GM13977 (cell line): Measurements from ENCODE around the gene TMEM178B.

ENCODE experiments used
- DNase-seq: peaks from one replicate; pipeline ENCODE4 v3.0.0; 2012; ENCODE audit warnings: low spot score
- in situ Hi-C: fragments of 300-500 bp; cut with MboI; formaldehyde crosslinking; loops from one replicate; pipeline ENCODE4 v1.12.0; 2022; ENCODE audit warnings: low sequenced_read_pairs, low pct_unique_long_range_greater_than_20kb, mixed read lengths, inconsistent platforms; ENCODE audit not compliant: unreplicated experiment
- TF ChIP-seq, protein P1 (sequence below): IDR thresholded peaks from 2 replicates; pipeline ENCODE4 v1.5.1; 2012; ENCODE audit warnings: mild to moderate bottlenecking, control low read depth; ENCODE audit not compliant: insufficient read depth; ENCODE audit errors: extremely low read depth, missing control alignments

Gene TMEM178B

DNA sequence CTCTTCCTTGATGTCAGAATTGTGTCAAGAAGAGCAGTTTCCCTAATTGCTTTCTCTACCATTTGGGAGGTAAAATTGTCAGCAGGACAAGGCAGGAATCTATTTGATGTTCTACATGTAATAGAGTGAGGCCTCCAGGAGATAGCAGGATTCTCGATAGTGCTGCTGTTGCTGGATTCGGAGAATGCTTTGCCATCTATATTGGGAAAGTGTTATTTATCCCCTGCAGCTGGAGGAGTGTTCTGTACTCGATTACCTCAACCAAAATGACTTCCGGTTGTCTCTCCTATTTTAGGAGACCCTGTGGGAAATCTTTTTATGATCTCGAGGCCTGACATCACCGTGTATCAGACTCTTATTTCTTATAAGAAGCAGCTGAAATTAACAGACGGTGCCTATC, 217.1 kb downstream of the TMEM178B start:
- in situ Hi-C loops: no loop called here
- no peak for DNase-seq
- TF ChIP-seq, protein P1, sequence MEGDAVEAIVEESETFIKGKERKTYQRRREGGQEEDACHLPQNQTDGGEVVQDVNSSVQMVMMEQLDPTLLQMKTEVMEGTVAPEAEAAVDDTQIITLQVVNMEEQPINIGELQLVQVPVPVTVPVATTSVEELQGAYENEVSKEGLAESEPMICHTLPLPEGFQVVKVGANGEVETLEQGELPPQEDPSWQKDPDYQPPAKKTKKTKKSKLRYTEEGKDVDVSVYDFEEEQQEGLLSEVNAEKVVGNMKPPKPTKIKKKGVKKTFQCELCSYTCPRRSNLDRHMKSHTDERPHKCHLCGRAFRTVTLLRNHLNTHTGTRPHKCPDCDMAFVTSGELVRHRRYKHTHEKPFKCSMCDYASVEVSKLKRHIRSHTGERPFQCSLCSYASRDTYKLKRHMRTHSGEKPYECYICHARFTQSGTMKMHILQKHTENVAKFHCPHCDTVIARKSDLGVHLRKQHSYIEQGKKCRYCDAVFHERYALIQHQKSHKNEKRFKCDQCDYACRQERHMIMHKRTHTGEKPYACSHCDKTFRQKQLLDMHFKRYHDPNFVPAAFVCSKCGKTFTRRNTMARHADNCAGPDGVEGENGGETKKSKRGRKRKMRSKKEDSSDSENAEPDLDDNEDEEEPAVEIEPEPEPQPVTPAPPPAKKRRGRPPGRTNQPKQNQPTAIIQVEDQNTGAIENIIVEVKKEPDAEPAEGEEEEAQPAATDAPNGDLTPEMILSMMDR: no peak

DNA sequence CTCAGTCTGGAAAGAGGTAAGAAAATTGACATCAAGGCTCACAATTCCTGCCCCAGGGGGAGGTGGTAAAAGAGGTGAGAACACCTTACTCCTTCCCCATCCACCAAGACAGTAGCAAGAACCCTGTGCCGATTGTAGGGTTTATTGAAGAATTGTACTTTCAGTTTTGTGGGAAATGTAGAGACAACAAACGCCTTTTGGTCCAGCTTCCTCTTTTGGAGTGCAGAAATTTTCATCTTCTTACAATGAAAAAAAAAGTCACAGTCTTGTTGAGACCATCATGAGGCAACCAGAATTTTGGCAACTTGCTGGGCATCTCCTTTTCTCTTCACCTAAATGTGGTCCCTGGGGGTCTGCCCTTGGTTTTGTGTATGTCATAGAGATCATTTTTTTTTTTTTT, 217.7 kb downstream of the TMEM178B start:
- in situ Hi-C loops: no loop called here
- TF ChIP-seq, protein P1: no peak
- no peak for DNase-seq

DNA sequence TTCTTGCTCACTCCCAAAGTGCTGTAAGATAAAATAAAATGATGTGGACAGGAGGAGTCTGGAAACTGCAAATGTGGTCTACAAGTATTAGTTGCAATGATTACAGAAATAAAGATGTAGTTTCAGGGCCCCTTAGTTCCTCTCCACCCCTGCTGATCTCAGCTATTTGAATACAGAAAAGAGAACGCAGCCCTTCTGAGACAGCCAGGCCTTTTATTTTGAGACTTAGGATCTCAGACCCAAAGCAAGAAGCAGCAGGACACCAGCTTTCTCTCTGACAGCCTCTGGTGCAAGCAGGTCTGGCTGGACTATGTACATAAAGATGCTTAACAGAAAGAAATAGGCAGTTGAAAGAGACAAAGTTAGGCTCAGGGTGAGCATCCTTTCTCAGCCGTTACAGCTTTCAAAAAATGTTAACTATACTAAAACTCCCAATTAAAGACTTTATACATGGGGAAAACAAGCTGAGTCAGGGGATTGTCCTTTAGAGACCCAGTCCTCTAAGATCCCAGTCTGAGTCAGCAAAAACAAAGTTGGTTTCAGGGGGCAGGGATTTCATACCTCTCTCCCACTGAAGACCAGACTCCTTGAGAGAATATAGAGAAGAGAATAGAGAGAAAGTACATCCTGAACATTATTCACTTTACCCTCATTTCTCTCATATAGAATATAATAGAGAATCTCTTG, 220.4 kb downstream of the TMEM178B start:
- in situ Hi-C loops: no loop called here
- DNase-seq: no peak
- TF ChIP-seq, protein P1: no peak

DNA sequence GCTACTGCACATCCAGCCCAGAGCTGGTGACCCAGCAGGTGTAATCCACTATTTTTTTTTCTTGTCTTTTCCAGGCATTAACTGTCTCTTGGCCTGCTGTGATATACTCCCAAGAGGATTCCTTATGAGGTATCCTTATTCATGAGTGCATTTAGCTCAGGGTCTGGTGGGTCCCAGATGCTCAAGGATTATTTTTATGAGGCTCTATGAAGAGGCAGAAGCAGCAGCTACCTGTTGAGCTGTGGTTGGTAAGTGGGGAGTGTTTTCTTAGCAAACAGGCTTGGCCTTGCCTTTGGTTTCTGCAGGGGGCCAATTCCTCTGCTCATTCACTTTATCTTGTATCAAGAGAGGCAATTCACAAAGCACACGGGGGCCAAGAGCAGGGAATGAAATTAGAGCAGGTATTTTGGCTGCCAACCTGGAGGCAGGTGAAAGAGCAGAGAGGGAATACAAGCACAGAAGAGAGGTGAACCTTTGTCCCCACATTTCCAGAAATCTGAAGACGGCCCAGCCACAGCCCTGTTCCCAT, 221.6 kb downstream of the TMEM178B start:
- TF ChIP-seq, protein P1: no peak
- in situ Hi-C loops: no loop called here
- DNase-seq: no peak

DNA sequence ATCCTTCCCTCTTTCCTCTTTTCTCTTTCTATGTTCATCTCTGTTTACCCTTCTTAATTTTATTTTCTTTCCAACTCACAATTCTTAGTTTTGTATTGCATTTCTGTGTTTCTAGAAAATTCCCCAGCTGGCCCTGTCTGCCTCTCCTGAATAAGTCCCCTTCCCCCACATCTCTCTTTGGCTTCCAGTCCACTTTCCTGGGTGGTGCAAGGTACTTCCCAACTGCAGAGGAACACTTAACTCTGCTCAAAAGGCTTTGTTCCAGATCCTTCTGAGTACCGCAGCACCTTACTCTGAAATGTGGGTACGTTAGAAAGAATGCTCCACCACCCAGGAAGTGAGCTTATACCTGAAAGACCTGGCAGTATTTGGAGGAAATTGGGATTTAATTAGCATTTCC, 227.0 kb downstream of the TMEM178B start:
- TF ChIP-seq, protein P1: no peak

GRCh38 chr7:141301544-141301943, 227.7 kb downstream of the TMEM178B start:
- TF ChIP-seq, protein P1: no peak

More for the DNA sequence above, 227.0 kb downstream of the TMEM178B start:
- in situ Hi-C loops: no loop called here
- DNase-seq: no peak

More at GRCh38 chr7:141301544-141301943, 227.7 kb downstream of the TMEM178B start:
- no peak for DNase-seq
- in situ Hi-C loops: no loop called here
